ENCODE data around the gene ZNF439. TPM values are rescaled to one million over a fixed set of nuclear protein-coding genes. Genes with fewer than 3 reads are reported as not detected.
"Not testable (repeated sequence)": the region's sequence is repeated elsewhere in the genome, so short reads cannot be mapped to it uniquely, and the experiment has no call there.

The ZNF439 gene
- total RNA-seq, 1 experiment from 2014 or later: 6.3 TPM

DNA sequence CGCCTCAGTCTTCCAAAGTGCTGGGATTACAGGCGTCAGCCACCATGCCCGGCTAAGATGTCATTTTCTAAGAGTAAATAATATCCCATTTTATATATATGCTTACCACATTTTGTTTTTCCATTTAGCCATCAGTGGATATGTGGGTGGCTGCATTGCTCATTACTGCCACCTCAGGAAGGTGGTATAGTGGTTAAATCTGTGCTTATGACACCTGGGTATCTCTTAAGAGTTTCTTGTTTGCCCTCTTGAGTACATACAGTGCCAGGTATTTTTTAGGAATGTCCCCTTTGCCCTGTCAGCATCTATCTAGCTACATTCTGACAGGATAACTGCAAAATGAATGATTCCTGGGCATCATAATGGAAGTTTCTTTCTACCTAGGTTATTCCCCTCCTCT is 53.7 kb downstream of the ZNF439 start:
- in situ Hi-C loops (cut with HindIII; ENCODE audit: low pct_unique_long_range_greater_than_20kb, low sequenced_read_pairs): no loop called here
- no peaks in the 10 kb centered on the region for H3K27me3 ChIP-seq (ENCODE audit: control insufficient read depth, insufficient read depth, low read length)
- H3K27ac ChIP-seq (ENCODE audit: low read length): no peak overlapping the region
- H3K36me3 ChIP-seq (ENCODE audit: control insufficient read depth, insufficient read depth, low read length): no peaks in the 10 kb centered on the region
- no TSS peak for BruUV-seq (replicated peaks)
- intact Hi-C loops (cut with micrococcal nuclease; ENCODE audit: unreplicated experiment): no loop called here
- no peak for TF ChIP-seq POLR2AphosphoS5 (IDR thresholded peaks at IDR 0.05; ENCODE audit: low read depth, low read length)
- TF ChIP-seq, protein P1, sequence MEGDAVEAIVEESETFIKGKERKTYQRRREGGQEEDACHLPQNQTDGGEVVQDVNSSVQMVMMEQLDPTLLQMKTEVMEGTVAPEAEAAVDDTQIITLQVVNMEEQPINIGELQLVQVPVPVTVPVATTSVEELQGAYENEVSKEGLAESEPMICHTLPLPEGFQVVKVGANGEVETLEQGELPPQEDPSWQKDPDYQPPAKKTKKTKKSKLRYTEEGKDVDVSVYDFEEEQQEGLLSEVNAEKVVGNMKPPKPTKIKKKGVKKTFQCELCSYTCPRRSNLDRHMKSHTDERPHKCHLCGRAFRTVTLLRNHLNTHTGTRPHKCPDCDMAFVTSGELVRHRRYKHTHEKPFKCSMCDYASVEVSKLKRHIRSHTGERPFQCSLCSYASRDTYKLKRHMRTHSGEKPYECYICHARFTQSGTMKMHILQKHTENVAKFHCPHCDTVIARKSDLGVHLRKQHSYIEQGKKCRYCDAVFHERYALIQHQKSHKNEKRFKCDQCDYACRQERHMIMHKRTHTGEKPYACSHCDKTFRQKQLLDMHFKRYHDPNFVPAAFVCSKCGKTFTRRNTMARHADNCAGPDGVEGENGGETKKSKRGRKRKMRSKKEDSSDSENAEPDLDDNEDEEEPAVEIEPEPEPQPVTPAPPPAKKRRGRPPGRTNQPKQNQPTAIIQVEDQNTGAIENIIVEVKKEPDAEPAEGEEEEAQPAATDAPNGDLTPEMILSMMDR (IDR thresholded peaks at IDR 0.05): no peak
- TF ChIP-seq TCF7L2 (IDR thresholded peaks at IDR 0.05; ENCODE audit: low read depth, low read length): no peak
- TF ChIP-seq REST (IDR thresholded peaks at IDR 0.05; ENCODE audit: insufficient read depth in 1 of 2, low read depth in 2 of 2, low read length in 1 of 2): no peak
- TF ChIP-seq SIN3A (IDR thresholded peaks at IDR 0.05; ENCODE audit: borderline replicate concordance, insufficient read depth, low read depth, low read length): no peak
- ChIA-PET POLR2A (no interaction called here), CTCF (no interaction called here)
- no peaks in the 10 kb centered on the region for H3K4me1 ChIP-seq (ENCODE audit: control insufficient read depth, insufficient read depth, low read length)
- H3K9me3 ChIP-seq (ENCODE audit: control insufficient read depth, insufficient read depth, low read depth, low read length): peaks cover 19% of the 10 kb centered on the region
- H3K4me3 ChIP-seq (ENCODE audit: low read depth in 2 of 2, low read length in 2 of 2): no peak overlapping the region
- DNase-seq (ENCODE audit: low read depth, low spot score) (no peak), ATAC-seq (no peak)

- DNase-seq (ENCODE audit: low read depth, low spot score) (no peak), ATAC-seq (no peak)
- TF ChIP-seq POLR2AphosphoS5 (IDR thresholded peaks at IDR 0.05; ENCODE audit: low read depth, low read length): no peak
- TF ChIP-seq TCF7L2 (IDR thresholded peaks at IDR 0.05; ENCODE audit: low read depth, low read length): no peak
- TF ChIP-seq REST (IDR thresholded peaks at IDR 0.05; ENCODE audit: insufficient read depth in 1 of 2, low read depth in 2 of 2, low read length in 1 of 2): no peak
- TF ChIP-seq, protein P1 (IDR thresholded peaks at IDR 0.05): no peak
- no peak for TF ChIP-seq SIN3A (IDR thresholded peaks at IDR 0.05; ENCODE audit: borderline replicate concordance, insufficient read depth, low read depth, low read length)
- H3K4me1 ChIP-seq (ENCODE audit: control insufficient read depth, insufficient read depth, low read length): no peaks in the 10 kb centered on the region
- in situ Hi-C loops (cut with HindIII; ENCODE audit: low pct_unique_long_range_greater_than_20kb, low sequenced_read_pairs): no loop called here
- intact Hi-C loops (cut with micrococcal nuclease; ENCODE audit: unreplicated experiment): no loop called here
- ChIA-PET CTCF (no interaction called here), POLR2A (no interaction called here)
- H3K27me3 ChIP-seq (ENCODE audit: control insufficient read depth, insufficient read depth, low read length): no peaks in the 10 kb centered on the region
- H3K27ac ChIP-seq (ENCODE audit: low read length): no peak overlapping the region
- no TSS peak for BruUV-seq (replicated peaks)
- no peak overlapping the region for H3K4me3 ChIP-seq (ENCODE audit: low read depth in 2 of 2, low read length in 2 of 2)
- H3K36me3 ChIP-seq (ENCODE audit: control insufficient read depth, insufficient read depth, low read length): no peaks in the 10 kb centered on the region
- peaks cover 19% of the 10 kb centered on the region for H3K9me3 ChIP-seq (ENCODE audit: control insufficient read depth, insufficient read depth, low read depth, low read length)
These were observed 57.4 kb downstream of the ZNF439 start for GRCh38 chr19:11905928-11906327.

DNA sequence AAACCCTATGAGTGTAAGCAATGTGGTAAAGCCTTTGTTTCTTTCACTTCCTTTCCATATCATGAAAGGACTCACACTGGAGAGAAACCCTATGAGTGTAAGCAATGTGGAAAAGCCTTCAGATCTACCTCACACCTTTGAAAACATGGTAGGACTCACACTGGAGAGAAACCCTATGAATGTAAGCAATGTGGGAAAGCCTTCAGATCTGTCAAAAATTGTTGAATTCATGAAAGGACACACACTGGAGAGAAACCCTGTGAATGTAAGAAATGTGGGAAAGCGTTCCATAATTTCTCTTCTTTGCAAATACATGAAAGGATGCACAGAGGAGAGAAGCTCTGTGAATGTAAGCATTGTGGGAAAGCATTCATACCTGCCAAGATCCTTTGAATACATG is 63.4 kb downstream of the ZNF439 start:
- H3K27me3 ChIP-seq (ENCODE audit: control insufficient read depth, insufficient read depth, low read length); H3K4me1 ChIP-seq (ENCODE audit: control insufficient read depth, insufficient read depth, low read length); in situ Hi-C loops (cut with HindIII; ENCODE audit: low pct_unique_long_range_greater_than_20kb, low sequenced_read_pairs); BruUV-seq (replicated peaks); DNase-seq (ENCODE audit: low read depth, low spot score); POLR2A ChIA-PET; H3K36me3 ChIP-seq (ENCODE audit: control insufficient read depth, insufficient read depth, low read length); H3K27ac ChIP-seq (ENCODE audit: low read length); CTCF ChIA-PET; intact Hi-C loops (cut with micrococcal nuclease; ENCODE audit: unreplicated experiment); H3K4me3 ChIP-seq (ENCODE audit: low read depth in 2 of 2, low read length in 2 of 2); ATAC-seq: not testable (repeated sequence)
- peaks cover 10% of the 10 kb centered on the region; the same call in 1 of the 2 replicates for H3K9me3 ChIP-seq (ENCODE audit: control insufficient read depth, insufficient read depth, low read depth, low read length)

Measured in Panc1 (cell line).